Osteocyte (in vitro differentiated cells): Measurements from ENCODE around the gene TPM3. TPM values are rescaled to one million over a fixed set of nuclear protein-coding genes. Genes with fewer than 3 reads are reported as not detected.
"Not testable (repeated sequence)": the region's sequence is repeated elsewhere in the genome, so short reads cannot be mapped to it uniquely, and the experiment has no call there.

Experiments used
- DNase-seq: peaks from one replicate; pipeline ENCODE4 v3.0.0; 2021; ENCODE audit warnings: mixed read lengths; ENCODE audit not compliant: unreplicated experiment; ENCODE audit errors: extremely low spot score
- H3K27ac Mint-ChIP-seq: one replicate; pipeline ENCODE4 v1.8.0; 2021; ENCODE audit warnings: mild to moderate bottlenecking, mixed read lengths; ENCODE audit not compliant: unreplicated experiment
- H3K27me3 Mint-ChIP-seq: one replicate; pipeline ENCODE4 v1.8.0; 2021; ENCODE audit warnings: mixed read lengths; ENCODE audit not compliant: unreplicated experiment
- H3K36me3 Mint-ChIP-seq: one replicate; pipeline ENCODE4 v1.8.0; 2021; ENCODE audit warnings: mixed read lengths; ENCODE audit not compliant: unreplicated experiment
- H3K4me1 Mint-ChIP-seq: one replicate; pipeline ENCODE4 v1.8.0; 2021; ENCODE audit warnings: mixed read lengths; ENCODE audit not compliant: unreplicated experiment
- H3K4me3 Mint-ChIP-seq: one replicate; pipeline ENCODE4 v1.8.0; 2021; ENCODE audit warnings: mild to moderate bottlenecking, moderate library complexity, mixed read lengths; ENCODE audit not compliant: unreplicated experiment
- H3K9me3 Mint-ChIP-seq: one replicate; pipeline ENCODE4 v1.8.0; 2021; ENCODE audit warnings: mixed read lengths; ENCODE audit not compliant: unreplicated experiment
- CTCF ChIP-seq: fragments of 200-600 bp; sonication (generic); IDR thresholded peaks from 2 replicates; pipeline ENCODE4 v1.5.0; 2021; ENCODE audit warnings: antibody characterized with exemption, mild to moderate bottlenecking, moderate library complexity
- total RNA-seq: library from RNA; stranded (reverse); gene quantifications from 2 replicates; pipeline ENCODE4 v1.2.1, GENCODE V29; 2021

The TPM3 gene
- total RNA-seq, 1 donor from 2014 or later: 194 TPM

DNA sequence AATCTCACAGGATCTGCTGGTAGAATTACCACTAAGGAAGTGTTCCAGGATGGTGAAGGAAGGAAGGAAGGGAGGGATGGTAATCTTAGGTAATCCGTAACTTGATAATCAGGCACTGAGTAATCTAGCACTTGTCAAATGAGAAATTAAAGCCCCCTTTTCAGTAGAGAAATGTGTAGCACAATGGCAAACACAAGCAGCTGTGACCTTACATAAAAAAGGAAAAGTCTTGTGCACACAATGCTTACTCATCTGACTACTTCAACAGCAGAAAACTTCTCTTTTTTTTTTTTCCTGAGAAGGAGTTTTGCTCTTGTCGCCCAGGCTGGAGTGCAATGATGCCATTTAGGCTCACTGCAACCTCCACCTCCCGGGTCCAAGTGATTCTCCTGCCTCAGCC, 43.1 kb downstream of the TPM3 start:
- H3K4me1 Mint-ChIP-seq: peaks cover 14% of the 10 kb centered on the region
- no peak overlapping the region for H3K27ac Mint-ChIP-seq
- no peak overlapping the region for H3K4me3 Mint-ChIP-seq
- DNase-seq: no peak
- no peaks in the 10 kb centered on the region for H3K27me3 Mint-ChIP-seq
- no peak for TF ChIP-seq CTCF
- H3K36me3 Mint-ChIP-seq: peaks cover 1% of the 10 kb centered on the region
- no peaks in the 10 kb centered on the region for H3K9me3 Mint-ChIP-seq

DNA sequence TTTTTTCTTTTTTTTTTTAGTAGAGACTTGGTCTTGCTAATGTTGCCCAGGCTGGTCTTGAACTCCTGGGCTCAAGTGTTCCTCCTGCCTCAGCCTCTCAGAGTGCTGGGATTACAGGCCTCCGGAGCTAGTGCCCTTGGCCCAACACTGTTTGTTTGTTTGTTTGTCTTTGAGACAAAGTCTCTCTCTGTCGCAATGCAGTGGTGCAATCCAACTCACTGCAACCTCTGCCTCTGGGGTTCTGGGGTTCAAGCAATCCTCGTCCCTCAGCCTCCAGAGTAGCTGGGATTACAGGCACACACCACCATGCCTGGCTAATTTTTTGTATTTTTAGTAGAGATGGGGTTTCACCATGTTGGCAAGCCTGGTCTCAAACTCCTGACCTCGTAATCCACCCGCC, 44.4 kb downstream of the TPM3 start:
- not testable (repeated sequence) for H3K36me3 Mint-ChIP-seq, H3K4me3 Mint-ChIP-seq, H3K27me3 Mint-ChIP-seq, H3K9me3 Mint-ChIP-seq, DNase-seq, H3K27ac Mint-ChIP-seq
- peaks cover 12% of the 10 kb centered on the region for H3K4me1 Mint-ChIP-seq

DNA sequence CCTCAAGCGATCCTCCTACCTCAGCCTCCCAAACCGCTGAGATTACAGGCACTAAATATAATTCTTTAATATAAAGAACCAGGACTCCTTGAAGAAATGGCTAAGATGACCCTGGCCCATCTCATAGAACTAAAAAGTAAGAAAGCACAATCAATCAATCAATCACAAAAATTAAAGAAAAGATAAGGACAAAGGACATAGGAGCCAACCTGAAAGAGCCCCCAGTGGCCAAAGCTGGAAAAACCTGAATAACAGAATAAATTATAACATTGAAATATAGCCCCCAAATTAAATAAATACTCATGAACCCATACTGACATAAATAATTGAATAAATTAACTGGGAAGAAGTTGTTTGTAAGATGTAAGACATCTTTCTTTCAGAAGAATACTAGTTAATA, 45.9 kb downstream of the TPM3 start:
- TF ChIP-seq CTCF: peak; percentile 42
- DNase-seq: no peak
- Mint-ChIP-seq H3K4me1 (peaks cover 3% of the 10 kb centered on the region), H3K4me3 (no peak overlapping the region), H3K27me3 (no peaks in the 10 kb centered on the region), H3K9me3 (no peaks in the 10 kb centered on the region), H3K27ac (no peak overlapping the region), H3K36me3 (no peaks in the 10 kb centered on the region)

GRCh38 chr1:154142358-154142757, 49.5 kb downstream of the TPM3 start:
- Mint-ChIP-seq H3K27me3 (no peaks in the 10 kb centered on the region), H3K4me3 (no peak overlapping the region), H3K27ac (no peak overlapping the region), H3K36me3 (no peaks in the 10 kb centered on the region), H3K9me3 (no peaks in the 10 kb centered on the region), H3K4me1 (peaks cover 4% of the 10 kb centered on the region)
- no peak for DNase-seq
- no peak for TF ChIP-seq CTCF

DNA sequence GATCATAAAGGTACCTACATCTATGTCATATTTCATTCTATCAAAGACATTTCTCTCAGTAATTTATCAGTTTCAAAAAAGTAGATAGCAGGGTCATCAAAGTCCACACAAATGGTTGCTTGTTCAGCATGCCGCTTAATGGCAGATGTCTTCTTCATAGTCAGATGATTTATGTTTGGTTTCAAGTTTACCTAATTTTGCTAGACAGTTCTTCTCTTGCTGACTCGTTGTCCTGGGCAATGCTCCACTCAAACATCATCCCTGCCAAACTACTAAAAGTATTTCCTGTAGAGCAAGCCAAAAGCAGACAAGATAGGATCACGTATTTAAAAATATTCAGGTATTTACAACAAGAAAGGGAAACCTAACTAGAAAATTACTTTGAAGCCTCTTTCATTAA, 50.7 kb downstream of the TPM3 start:
- no peak for TF ChIP-seq CTCF

GRCh38 chr1:154137888-154138287, 54.0 kb downstream of the TPM3 start:
- no peak for TF ChIP-seq CTCF
- Mint-ChIP-seq H3K4me1 (peaks cover 4% of the 10 kb centered on the region), H3K4me3 (no peak overlapping the region), H3K27ac (no peak overlapping the region), H3K36me3 (no peaks in the 10 kb centered on the region), H3K9me3 (no peaks in the 10 kb centered on the region), H3K27me3 (peaks cover 2% of the 10 kb centered on the region)
- DNase-seq: no peak

More for the DNA sequence above, 50.7 kb downstream of the TPM3 start:
- H3K4me3 Mint-ChIP-seq: no peak overlapping the region
- no peak for DNase-seq
- no peak overlapping the region for H3K27ac Mint-ChIP-seq
- H3K4me1 Mint-ChIP-seq: peaks cover 4% of the 10 kb centered on the region
- H3K27me3 Mint-ChIP-seq: no peaks in the 10 kb centered on the region
- H3K9me3 Mint-ChIP-seq: no peaks in the 10 kb centered on the region
- no peaks in the 10 kb centered on the region for H3K36me3 Mint-ChIP-seq
